GM18870 (cell line): ENCODE measurements around the gene PLB1.
"Not testable (repeated sequence)": the region's sequence is repeated elsewhere in the genome, so short reads cannot be mapped to it uniquely, and the experiment has no call there.

Experiments used
- ATAC-seq: cut with Tn5 transposase; IDR thresholded peaks from one replicate; pipeline ENCODE4 v1.9.1; 2021; ENCODE audit warnings: moderate library complexity; ENCODE audit not compliant: unreplicated experiment

PLB1 gene

GRCh38 chr2:28528206-28528605, 32.3 kb downstream of the PLB1 start:
- ATAC-seq = no peak

GRCh38 chr2:28530782-28531181, 34.9 kb downstream of the PLB1 start:
- no peak for ATAC-seq

GRCh38 chr2:28532399-28532798, 36.5 kb downstream of the PLB1 start:
- ATAC-seq = no peak

GRCh38 chr2:28533044-28533680, 37.3 kb downstream of the PLB1 start:
- ATAC-seq = no peak

- ATAC-seq = no peak
Observed at GRCh38 chr2:28534817-28535216, 39.0 kb downstream of the PLB1 start.

GRCh38 chr2:28538134-28538533, 42.3 kb downstream of the PLB1 start:
- ATAC-seq = no peak

GRCh38 chr2:28538652-28539051, 42.8 kb downstream of the PLB1 start:
- no peak for ATAC-seq

- ATAC-seq = no peak
Observed at GRCh38 chr2:28539118-28539541, 43.3 kb downstream of the PLB1 start.

- no peak for ATAC-seq
Observed at GRCh38 chr2:28543316-28544035, 47.6 kb downstream of the PLB1 start.

GRCh38 chr2:28544036-28544346, 48.1 kb downstream of the PLB1 start:
- no peak for ATAC-seq

- ATAC-seq = no peak
Observed at GRCh38 chr2:28544405-28544921, 48.6 kb downstream of the PLB1 start.

- ATAC-seq = no peak
Observed at GRCh38 chr2:28544922-28545589, 49.2 kb downstream of the PLB1 start.

- no peak for ATAC-seq
Observed at GRCh38 chr2:28545590-28546200, 49.8 kb downstream of the PLB1 start.

- ATAC-seq = no peak
Observed at GRCh38 chr2:28546242-28546641, 50.4 kb downstream of the PLB1 start.

GRCh38 chr2:28547223-28547860, 51.5 kb downstream of the PLB1 start:
- no peak for ATAC-seq

- ATAC-seq = no peak
Observed at GRCh38 chr2:28547906-28548600, 52.2 kb downstream of the PLB1 start.

- not testable (repeated sequence) for ATAC-seq
Observed at GRCh38 chr2:28550345-28550744, 54.5 kb downstream of the PLB1 start.

- ATAC-seq = no peak
Observed at GRCh38 chr2:28552045-28552823, 56.4 kb downstream of the PLB1 start.

- no peak for ATAC-seq
Observed at GRCh38 chr2:28556303-28556702, 60.4 kb downstream of the PLB1 start.
